Measurements from ENCODE around the gene LEFTY2. TPM values are rescaled to one million over a fixed set of nuclear protein-coding genes. Genes with fewer than 3 reads are reported as not detected.
"Not testable (repeated sequence)": the region's sequence is repeated elsewhere in the genome, so short reads cannot be mapped to it uniquely, and the experiment has no call there.

The LEFTY2 gene
- total and polyA plus RNA-seq, 2 of the 4 experiments (the other 2 are of a cell fraction): not detected

GRCh38 chr1:225936086-225936485 is 4.9 kb downstream of the LEFTY2 start:
- BruUV-seq (replicated peaks); H4K5ac ChIP-seq (ENCODE audit: low read depth, low read length); H2BK120ac ChIP-seq (ENCODE audit: low read depth, low read length); H3K18ac ChIP-seq (ENCODE audit: low read depth, low read length); CTCF ChIA-PET; H3K14ac ChIP-seq (replicated peaks; ENCODE audit: low read depth, low read length); H2BK20ac ChIP-seq (ENCODE audit: low read depth, low read length); H3K9me1 ChIP-seq (ENCODE audit: insufficient read depth, low read length); H2AK9ac ChIP-seq (replicated peaks; ENCODE audit: low read depth, low read length, poor library complexity); dilution Hi-C loops (cut with HindIII; ENCODE audit: low sequenced_read_pairs, unreplicated experiment); H4K8ac ChIP-seq (ENCODE audit: low read depth in 2 of 2, low read length in 2 of 2); H3K27ac ChIP-seq (ENCODE audit: insufficient read depth, low read length); H3K4me2 ChIP-seq (ENCODE audit: low read depth, low read length); H3K79me1 ChIP-seq (ENCODE audit: low read depth in 1 of 2, low read length in 2 of 2); H3K4ac ChIP-seq (ENCODE audit: low read depth, low read length); H2BK15ac ChIP-seq (ENCODE audit: low read depth, low read length); POLR2A ChIA-PET (ENCODE audit: unreplicated experiment); H2AFZ ChIP-seq (replicated peaks; ENCODE audit: low read length, poor library complexity); H3K36me3 ChIP-seq (ENCODE audit: control insufficient read depth, insufficient read depth, low read length); ATAC-seq (ENCODE audit: low read depth); H4K91ac ChIP-seq (ENCODE audit: insufficient read depth, low read depth, low read length); H3K9me3 ChIP-seq (ENCODE audit: control insufficient read depth, insufficient read depth, low read length); H3K9ac ChIP-seq (ENCODE audit: low read depth, low read length); H2AK5ac ChIP-seq (ENCODE audit: low read depth, low read length); H3K4me1 ChIP-seq (ENCODE audit: control insufficient read depth, insufficient read depth, low read length); H4K20me1 ChIP-seq (ENCODE audit: insufficient read depth, low read length); H3K27me3 ChIP-seq (ENCODE audit: control insufficient read depth, insufficient read depth, low read length); H3K4me3 ChIP-seq (ENCODE audit: insufficient read depth, low read depth, low read length); DNase-seq; H3K56ac ChIP-seq (ENCODE audit: extremely low read depth, insufficient read depth, low read length); intact Hi-C loops (cut with micrococcal nuclease); H2BK5ac ChIP-seq (ENCODE audit: low read depth, low read length, poor library complexity, severe bottlenecking); in situ Hi-C loops (cut with MboI; ENCODE audit: low sequenced_read_pairs); H3K23ac ChIP-seq (ENCODE audit: low read depth, low read length): not testable (repeated sequence)
- TF ChIP-seq BHLHE40 (IDR thresholded peaks at IDR 0.05; ENCODE audit: low read depth, low read length): peak; percentile 14; the same call in 1 of the 2 replicates
- WGBS, 2 experiments (ENCODE audit: extremely low coverage in 2 of 2, insufficient read length in 1 of 2): 100% methylated on average over 2 of the region's 8 CpGs; no CpG with 5 or more reads in 1 of the 2 experiments
